Neural cell (in vitro differentiated cells): ENCODE data around the gene IL1R2. TPM values are rescaled to one million over a fixed set of nuclear protein-coding genes. Genes with fewer than 3 reads are reported as not detected.

Experiments used
- H2AFZ ChIP-seq: fragments of 200-600, 300-800 bp; sonication (generic), shearing (Covaris generic); 2 replicates; pipeline ENCODE4 v1.6.0; 2014; ENCODE audit warnings: low read depth, mild to moderate bottlenecking, antibody characterized with exemption, low read length, moderate library complexity
- H3F3A ChIP-seq: fragments of 200-600 bp; shearing (Covaris generic); 2 replicates; pipeline ENCODE4 v1.6.1; 2016; ENCODE audit warnings: mild to moderate bottlenecking, moderate library complexity, mixed read lengths, antibody characterized with exemption, low read length; ENCODE audit not compliant: insufficient read depth, poor library complexity, severe bottlenecking
- H3K27ac ChIP-seq: fragments of 200-600, 300-800 bp; sonication (generic), shearing (Covaris generic); 2 replicates; pipeline ENCODE4 v1.5.1; 2014; ENCODE audit warnings: mild to moderate bottlenecking, low read length, moderate library complexity
- H3K27me3 ChIP-seq: fragments of 300-800, 200-600 bp; sonication (generic), shearing (Covaris generic); 2 replicates; pipeline ENCODE4 v1.6.0; 2014; ENCODE audit warnings: mild to moderate bottlenecking, low read depth, low read length, moderate library complexity; ENCODE audit not compliant: insufficient read depth
- H3K36me3 ChIP-seq: fragments of 300-800, 200-600 bp; sonication (generic), shearing (Covaris generic); 2 replicates; pipeline ENCODE4 v1.5.1; 2014; ENCODE audit warnings: mild to moderate bottlenecking, antibody characterized with exemption, low read length, moderate library complexity; ENCODE audit not compliant: insufficient read depth
- H3K4me2 ChIP-seq: fragments of 300-800, 200-600 bp; sonication (generic), shearing (Covaris generic); 2 replicates; pipeline ENCODE4 v1.6.0; 2014; ENCODE audit warnings: mild to moderate bottlenecking, low read length
- H3K4me3 ChIP-seq: fragments of 300-800, 200-600 bp; sonication (generic), shearing (Covaris generic); 2 replicates; pipeline ENCODE4 v1.5.1; 2014; ENCODE audit warnings: mild to moderate bottlenecking, low read length, moderate library complexity
- H3K79me2 ChIP-seq: fragments of 200-600 bp; shearing (Covaris generic); replicated peaks from 2 replicates; pipeline ENCODE4 v1.6.0; 2014; ENCODE audit warnings: mild to moderate bottlenecking, low read length, moderate library complexity; ENCODE audit not compliant: insufficient read depth
- H3K9ac ChIP-seq: fragments of 300-800, 200-600 bp; sonication (generic), shearing (Covaris generic); 2 replicates; pipeline ENCODE4 v1.6.1; 2016; ENCODE audit warnings: mild to moderate bottlenecking, low read length, mixed read lengths
- H3K9me2 ChIP-seq: fragments of 200-600 bp; shearing (Covaris generic); 2 replicates; pipeline ENCODE4 v1.6.1; 2016; ENCODE audit warnings: mild to moderate bottlenecking, low read length, mixed read lengths; ENCODE audit not compliant: insufficient read depth
- H3K9me3 ChIP-seq: fragments of 200-600, 300-800 bp; sonication (generic), shearing (Covaris generic); 2 replicates; pipeline ENCODE4 v1.6.1; 2016; ENCODE audit warnings: mild to moderate bottlenecking, mixed run types, low read length, moderate library complexity, mixed read lengths
- H4K20me1 ChIP-seq: fragments of 200-600 bp; shearing (Covaris generic); 2 replicates; pipeline ENCODE4 v1.6.1; 2016; ENCODE audit warnings: mild to moderate bottlenecking, mixed run types; ENCODE audit not compliant: insufficient read depth
- EP300 ChIP-seq: fragments of 450-650 bp; conservative IDR thresholded peaks from 2 replicates; pipeline ENCODE4 v1.6.1; 2014; ENCODE audit warnings: antibody characterized with exemption, mild to moderate bottlenecking, moderate library complexity; ENCODE audit not compliant: poor library complexity, severe bottlenecking
- EZH2 ChIP-seq: fragments of 200-600, 300-800 bp; shearing (Covaris generic), sonication (generic); IDR thresholded peaks from 2 replicates; pipeline ENCODE4 v1.6.1; 2014; ENCODE audit warnings: antibody characterized with exemption, low read length, borderline replicate concordance, mild to moderate bottlenecking; ENCODE audit not compliant: insufficient read depth, poor library complexity, severe bottlenecking
- MXI1 ChIP-seq: fragments of 450-650 bp; conservative IDR thresholded peaks from 2 replicates; pipeline ENCODE4 v1.6.1; 2014; ENCODE audit warnings: antibody characterized with exemption, mild to moderate bottlenecking; ENCODE audit not compliant: poor library complexity, severe bottlenecking
- POLR2AphosphoS5 ChIP-seq: IDR thresholded peaks from 2 replicates; pipeline ENCODE4 v1.6.1; 2012
- RAD21 ChIP-seq: fragments of 450-650 bp; conservative IDR thresholded peaks from 2 replicates; pipeline ENCODE4 v1.6.1; 2014; ENCODE audit warnings: antibody characterized with exemption, mild to moderate bottlenecking, moderate library complexity
- SMC3 ChIP-seq: fragments of 450-650 bp; conservative IDR thresholded peaks from 2 replicates; pipeline ENCODE4 v1.6.1; 2014; ENCODE audit warnings: antibody characterized with exemption, mild to moderate bottlenecking, moderate library complexity; ENCODE audit not compliant: poor library complexity
- TAF1 ChIP-seq: IDR thresholded peaks from 2 replicates; pipeline ENCODE4 v1.6.1; 2012; ENCODE audit warnings: low read depth
- polyA plus RNA-seq: library from polyadenylated mRNA; depleted of rRNA; stranded (reverse); fragments of >200 nt; gene quantifications from 2 replicates; pipeline ENCODE4 v1.2.3, GENCODE V29; 2014
- TF ChIP-seq, protein P1 (sequence below): fragments of 450-650 bp; IDR thresholded peaks from 2 replicates; pipeline ENCODE4 v1.5.1; 2014; ENCODE audit warnings: antibody characterized with exemption, mild to moderate bottlenecking, moderate library complexity; ENCODE audit not compliant: poor library complexity, severe bottlenecking
- TF ChIP-seq, protein P2 (sequence below): IDR thresholded peaks from 2 replicates; pipeline ENCODE4 v1.6.1; 2012; ENCODE audit warnings: borderline replicate concordance

Gene IL1R2
- polyA plus RNA-seq, 1 donor from 2014 or later = not detected

DNA sequence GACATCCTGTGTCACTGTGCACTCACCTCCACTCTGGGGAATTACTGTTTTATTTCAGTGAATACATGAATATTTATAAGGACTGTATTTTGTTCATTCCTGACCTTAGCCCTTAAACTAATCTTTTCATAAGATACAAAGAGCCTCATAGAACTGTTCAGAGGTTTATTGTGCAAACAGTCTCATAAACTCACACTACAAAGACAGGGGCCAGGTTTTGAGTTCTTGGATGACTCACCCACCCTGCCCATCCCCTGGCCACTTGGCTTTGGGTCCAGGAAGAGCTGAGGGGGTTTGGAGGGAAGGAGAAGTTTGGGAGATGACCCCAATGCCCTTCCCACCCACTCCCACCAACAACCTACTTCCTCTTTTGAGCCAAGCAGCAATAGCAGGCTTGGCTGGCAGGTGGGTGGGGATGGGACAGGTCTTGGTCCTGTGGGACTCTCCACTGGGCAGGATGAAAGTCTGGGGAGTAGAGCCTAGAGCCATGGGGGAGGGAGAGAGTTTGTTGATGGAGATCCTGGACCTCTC lies 43.1 kb upstream of the IL1R2 start:
- H3K36me3 ChIP-seq = no peaks in the 10 kb centered on the region
- no peak overlapping the region for H3K9ac ChIP-seq
- H3K79me2 ChIP-seq = no peaks in the 10 kb centered on the region
- H3K4me2 ChIP-seq = no peak overlapping the region
- no peak overlapping the region for H3K27ac ChIP-seq
- H4K20me1 ChIP-seq = no peaks in the 10 kb centered on the region
- H3F3A ChIP-seq = no peaks in the 10 kb centered on the region
- H3K9me2 ChIP-seq = no peaks in the 10 kb centered on the region
- no peak overlapping the region for H3K4me3 ChIP-seq
- H3K9me3 ChIP-seq = no peaks in the 10 kb centered on the region
- TF ChIP-seq, protein P1, sequence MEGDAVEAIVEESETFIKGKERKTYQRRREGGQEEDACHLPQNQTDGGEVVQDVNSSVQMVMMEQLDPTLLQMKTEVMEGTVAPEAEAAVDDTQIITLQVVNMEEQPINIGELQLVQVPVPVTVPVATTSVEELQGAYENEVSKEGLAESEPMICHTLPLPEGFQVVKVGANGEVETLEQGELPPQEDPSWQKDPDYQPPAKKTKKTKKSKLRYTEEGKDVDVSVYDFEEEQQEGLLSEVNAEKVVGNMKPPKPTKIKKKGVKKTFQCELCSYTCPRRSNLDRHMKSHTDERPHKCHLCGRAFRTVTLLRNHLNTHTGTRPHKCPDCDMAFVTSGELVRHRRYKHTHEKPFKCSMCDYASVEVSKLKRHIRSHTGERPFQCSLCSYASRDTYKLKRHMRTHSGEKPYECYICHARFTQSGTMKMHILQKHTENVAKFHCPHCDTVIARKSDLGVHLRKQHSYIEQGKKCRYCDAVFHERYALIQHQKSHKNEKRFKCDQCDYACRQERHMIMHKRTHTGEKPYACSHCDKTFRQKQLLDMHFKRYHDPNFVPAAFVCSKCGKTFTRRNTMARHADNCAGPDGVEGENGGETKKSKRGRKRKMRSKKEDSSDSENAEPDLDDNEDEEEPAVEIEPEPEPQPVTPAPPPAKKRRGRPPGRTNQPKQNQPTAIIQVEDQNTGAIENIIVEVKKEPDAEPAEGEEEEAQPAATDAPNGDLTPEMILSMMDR = no peak
- TF ChIP-seq POLR2AphosphoS5 = no peak
- TF ChIP-seq, protein P2, sequence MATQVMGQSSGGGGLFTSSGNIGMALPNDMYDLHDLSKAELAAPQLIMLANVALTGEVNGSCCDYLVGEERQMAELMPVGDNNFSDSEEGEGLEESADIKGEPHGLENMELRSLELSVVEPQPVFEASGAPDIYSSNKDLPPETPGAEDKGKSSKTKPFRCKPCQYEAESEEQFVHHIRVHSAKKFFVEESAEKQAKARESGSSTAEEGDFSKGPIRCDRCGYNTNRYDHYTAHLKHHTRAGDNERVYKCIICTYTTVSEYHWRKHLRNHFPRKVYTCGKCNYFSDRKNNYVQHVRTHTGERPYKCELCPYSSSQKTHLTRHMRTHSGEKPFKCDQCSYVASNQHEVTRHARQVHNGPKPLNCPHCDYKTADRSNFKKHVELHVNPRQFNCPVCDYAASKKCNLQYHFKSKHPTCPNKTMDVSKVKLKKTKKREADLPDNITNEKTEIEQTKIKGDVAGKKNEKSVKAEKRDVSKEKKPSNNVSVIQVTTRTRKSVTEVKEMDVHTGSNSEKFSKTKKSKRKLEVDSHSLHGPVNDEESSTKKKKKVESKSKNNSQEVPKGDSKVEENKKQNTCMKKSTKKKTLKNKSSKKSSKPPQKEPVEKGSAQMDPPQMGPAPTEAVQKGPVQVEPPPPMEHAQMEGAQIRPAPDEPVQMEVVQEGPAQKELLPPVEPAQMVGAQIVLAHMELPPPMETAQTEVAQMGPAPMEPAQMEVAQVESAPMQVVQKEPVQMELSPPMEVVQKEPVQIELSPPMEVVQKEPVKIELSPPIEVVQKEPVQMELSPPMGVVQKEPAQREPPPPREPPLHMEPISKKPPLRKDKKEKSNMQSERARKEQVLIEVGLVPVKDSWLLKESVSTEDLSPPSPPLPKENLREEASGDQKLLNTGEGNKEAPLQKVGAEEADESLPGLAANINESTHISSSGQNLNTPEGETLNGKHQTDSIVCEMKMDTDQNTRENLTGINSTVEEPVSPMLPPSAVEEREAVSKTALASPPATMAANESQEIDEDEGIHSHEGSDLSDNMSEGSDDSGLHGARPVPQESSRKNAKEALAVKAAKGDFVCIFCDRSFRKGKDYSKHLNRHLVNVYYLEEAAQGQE = no peak
- no peak for TF ChIP-seq TAF1
- no peak for TF ChIP-seq RAD21
- no peak for TF ChIP-seq EP300
- no peak for TF ChIP-seq EZH2
- no peak for TF ChIP-seq SMC3
- TF ChIP-seq MXI1 = no peak
- H2AFZ ChIP-seq = no peak overlapping the region
- no peaks in the 10 kb centered on the region for H3K27me3 ChIP-seq

DNA sequence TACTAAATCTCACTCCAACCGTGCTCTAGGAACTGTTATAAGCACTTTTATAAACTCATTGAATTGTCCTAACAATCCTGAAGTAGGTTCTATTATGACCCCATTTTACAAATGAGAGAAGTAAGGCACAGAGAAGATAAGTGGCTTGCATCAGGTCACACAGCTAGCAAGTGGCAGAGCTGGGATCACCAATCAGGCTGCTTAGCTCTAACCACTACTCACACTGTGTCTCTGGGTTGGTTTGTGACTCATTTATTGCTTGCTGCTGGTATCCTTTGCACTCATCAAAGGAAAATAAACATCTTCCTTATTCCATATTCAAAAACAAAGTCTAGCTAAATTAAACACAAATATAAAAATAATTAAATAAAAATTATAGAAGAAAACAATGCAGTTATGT lies 42.5 kb upstream of the IL1R2 start:
- Histone ChIP-seq H3K79me2 (no peaks in the 10 kb centered on the region), H2AFZ (no peak overlapping the region), H3K4me3 (no peak overlapping the region), H3K9me2 (no peaks in the 10 kb centered on the region), H3F3A (no peaks in the 10 kb centered on the region), H3K4me2 (no peak overlapping the region), H3K36me3 (no peaks in the 10 kb centered on the region), H4K20me1 (no peaks in the 10 kb centered on the region), H3K27me3 (no peaks in the 10 kb centered on the region), H3K27ac (no peak overlapping the region), H3K9ac (no peak overlapping the region), H3K9me3 (no peaks in the 10 kb centered on the region)
- TF ChIP-seq, protein P1 = no peak
- TF ChIP-seq, protein P2 = no peak
- TF ChIP-seq EZH2 (no peak), TAF1 (no peak), POLR2AphosphoS5 (no peak), RAD21 (no peak), SMC3 (no peak), MXI1 (no peak)
